ENCODE measurements around the gene APBB1IP. TPM values are rescaled to one million over a fixed set of nuclear protein-coding genes. Genes with fewer than 3 reads are reported as not detected.
A peak's percentile ranks its signal among the peaks of the same experiment; 100 is the strongest.

The APBB1IP gene
- total RNA-seq, 1 donor from 2014 or later = 0.48 TPM

DNA sequence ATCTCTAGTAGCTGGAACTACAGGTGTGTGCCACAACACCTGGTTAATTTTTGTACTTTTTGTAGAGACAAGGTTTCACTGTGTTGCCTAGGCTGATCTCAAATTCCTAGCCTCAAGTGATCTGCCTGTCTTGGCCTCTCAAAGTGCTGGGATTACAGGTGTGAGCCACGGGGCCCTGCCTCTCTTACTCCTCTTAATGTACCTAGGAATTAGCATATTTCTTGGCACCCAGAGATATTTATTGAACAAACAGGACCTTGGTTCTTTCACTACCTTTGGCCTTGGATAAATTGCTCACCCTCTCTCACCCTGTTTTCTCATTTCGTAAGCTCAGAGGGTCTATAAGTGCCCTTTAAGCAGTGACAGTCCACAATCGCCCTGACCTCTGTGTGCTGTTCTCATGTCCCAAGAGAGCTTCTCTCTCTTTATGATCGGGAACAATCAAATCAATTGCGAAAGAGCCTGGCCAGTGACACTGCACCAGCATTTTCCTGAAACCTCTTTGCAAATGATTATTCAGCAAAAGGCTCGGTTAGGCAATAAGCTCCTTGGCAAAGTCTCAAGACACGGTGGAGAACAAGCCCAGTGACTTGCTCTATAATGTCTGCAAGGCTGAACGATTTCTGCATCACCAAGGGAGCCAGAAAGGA, 117.7 kb downstream of the APBB1IP start:
- no peak overlapping the region for H3K27ac Mint-ChIP-seq
- peaks cover 20% of the 10 kb centered on the region for H3K27me3 Mint-ChIP-seq
- no peaks in the 10 kb centered on the region for H3K9me3 Mint-ChIP-seq
- no peak overlapping the region for H3K4me3 Mint-ChIP-seq
- no peak for DNase-seq (ENCODE audit: extremely low spot score, unreplicated experiment)
- no peaks in the 10 kb centered on the region for H3K36me3 Mint-ChIP-seq
- no peaks in the 10 kb centered on the region for H3K4me1 Mint-ChIP-seq (ENCODE audit: unreplicated experiment)
- TF ChIP-seq, protein P1, sequence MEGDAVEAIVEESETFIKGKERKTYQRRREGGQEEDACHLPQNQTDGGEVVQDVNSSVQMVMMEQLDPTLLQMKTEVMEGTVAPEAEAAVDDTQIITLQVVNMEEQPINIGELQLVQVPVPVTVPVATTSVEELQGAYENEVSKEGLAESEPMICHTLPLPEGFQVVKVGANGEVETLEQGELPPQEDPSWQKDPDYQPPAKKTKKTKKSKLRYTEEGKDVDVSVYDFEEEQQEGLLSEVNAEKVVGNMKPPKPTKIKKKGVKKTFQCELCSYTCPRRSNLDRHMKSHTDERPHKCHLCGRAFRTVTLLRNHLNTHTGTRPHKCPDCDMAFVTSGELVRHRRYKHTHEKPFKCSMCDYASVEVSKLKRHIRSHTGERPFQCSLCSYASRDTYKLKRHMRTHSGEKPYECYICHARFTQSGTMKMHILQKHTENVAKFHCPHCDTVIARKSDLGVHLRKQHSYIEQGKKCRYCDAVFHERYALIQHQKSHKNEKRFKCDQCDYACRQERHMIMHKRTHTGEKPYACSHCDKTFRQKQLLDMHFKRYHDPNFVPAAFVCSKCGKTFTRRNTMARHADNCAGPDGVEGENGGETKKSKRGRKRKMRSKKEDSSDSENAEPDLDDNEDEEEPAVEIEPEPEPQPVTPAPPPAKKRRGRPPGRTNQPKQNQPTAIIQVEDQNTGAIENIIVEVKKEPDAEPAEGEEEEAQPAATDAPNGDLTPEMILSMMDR (conservative IDR thresholded peaks at IDR 0.05) = no peak

DNA sequence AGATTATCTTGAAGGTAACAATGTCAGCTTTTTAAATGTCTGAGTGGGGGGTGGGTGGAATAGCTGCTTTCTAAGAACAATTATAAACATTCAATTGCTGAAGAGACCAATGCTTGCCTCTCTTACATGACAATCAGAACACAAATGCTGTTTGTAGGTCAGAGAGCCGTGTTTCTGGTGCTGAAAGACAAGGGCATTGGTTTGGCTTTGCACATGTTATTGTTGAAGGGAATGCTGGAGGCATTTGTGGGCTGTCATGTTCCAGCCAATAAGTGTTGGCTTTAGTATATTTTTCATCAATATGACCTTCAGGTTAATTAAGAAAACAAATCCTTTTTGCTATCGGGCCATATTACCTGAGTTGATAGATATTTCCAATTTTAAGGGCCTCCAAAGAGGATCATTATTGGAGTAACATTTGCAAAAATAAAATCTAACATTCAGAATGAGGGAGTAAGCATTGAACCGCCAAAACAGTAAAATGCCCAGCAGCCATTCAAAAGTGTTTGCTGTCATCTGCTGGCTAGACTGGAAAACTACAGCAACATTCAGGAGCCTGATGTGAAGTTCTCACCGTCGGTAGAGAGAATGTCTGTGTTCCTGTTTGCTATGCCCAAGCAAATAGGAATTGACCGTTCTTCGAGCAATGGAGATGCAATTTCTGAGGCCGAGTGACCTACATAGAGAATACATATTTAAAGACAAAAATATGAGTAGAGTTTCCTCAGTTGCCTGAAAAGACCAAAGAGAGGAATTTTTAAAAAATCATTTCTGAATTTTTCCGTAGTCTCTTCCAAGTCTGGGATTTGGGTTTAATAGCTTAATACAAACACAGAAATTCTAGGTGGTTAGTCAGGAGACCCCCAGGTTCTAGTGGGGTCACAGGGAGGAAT, 118.9 kb downstream of the APBB1IP start:
- no peak overlapping the region for H3K27ac Mint-ChIP-seq
- no peaks in the 10 kb centered on the region for H3K4me1 Mint-ChIP-seq (ENCODE audit: unreplicated experiment)
- no peak for DNase-seq (ENCODE audit: extremely low spot score, unreplicated experiment)
- TF ChIP-seq, protein P1 (conservative IDR thresholded peaks at IDR 0.05) = peak; percentile 93
- H3K27me3 Mint-ChIP-seq = peaks cover 25% of the 10 kb centered on the region
- H3K4me3 Mint-ChIP-seq = no peak overlapping the region
- H3K36me3 Mint-ChIP-seq = no peaks in the 10 kb centered on the region
- H3K9me3 Mint-ChIP-seq = no peaks in the 10 kb centered on the region

DNA sequence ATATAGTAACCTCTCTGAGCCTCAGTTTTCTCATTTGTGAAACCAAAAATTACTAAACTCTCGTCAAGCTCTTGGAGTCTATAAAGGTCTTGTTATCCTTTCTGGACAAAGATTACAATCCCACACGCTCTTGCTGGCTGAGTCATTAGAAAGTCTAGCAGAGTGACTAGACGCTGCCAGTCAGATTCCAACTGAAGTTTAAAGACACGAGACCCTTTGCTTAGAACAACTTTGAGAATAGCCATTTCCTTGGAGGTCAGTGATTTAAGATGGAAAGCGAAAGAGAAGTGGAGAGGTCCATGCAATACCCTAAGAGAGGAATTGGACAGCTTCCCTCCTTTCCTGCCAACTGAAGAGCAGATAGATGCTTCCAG, 119.5 kb downstream of the APBB1IP start:
- Mint-ChIP-seq H3K27ac (no peak overlapping the region), H3K27me3 (peaks cover 29% of the 10 kb centered on the region), H3K4me1 (ENCODE audit: unreplicated experiment) (no peaks in the 10 kb centered on the region), H3K9me3 (no peaks in the 10 kb centered on the region), H3K4me3 (no peak overlapping the region), H3K36me3 (no peaks in the 10 kb centered on the region)
- no peak for DNase-seq (ENCODE audit: extremely low spot score, unreplicated experiment)
- TF ChIP-seq, protein P1 (conservative IDR thresholded peaks at IDR 0.05) = no peak

DNA sequence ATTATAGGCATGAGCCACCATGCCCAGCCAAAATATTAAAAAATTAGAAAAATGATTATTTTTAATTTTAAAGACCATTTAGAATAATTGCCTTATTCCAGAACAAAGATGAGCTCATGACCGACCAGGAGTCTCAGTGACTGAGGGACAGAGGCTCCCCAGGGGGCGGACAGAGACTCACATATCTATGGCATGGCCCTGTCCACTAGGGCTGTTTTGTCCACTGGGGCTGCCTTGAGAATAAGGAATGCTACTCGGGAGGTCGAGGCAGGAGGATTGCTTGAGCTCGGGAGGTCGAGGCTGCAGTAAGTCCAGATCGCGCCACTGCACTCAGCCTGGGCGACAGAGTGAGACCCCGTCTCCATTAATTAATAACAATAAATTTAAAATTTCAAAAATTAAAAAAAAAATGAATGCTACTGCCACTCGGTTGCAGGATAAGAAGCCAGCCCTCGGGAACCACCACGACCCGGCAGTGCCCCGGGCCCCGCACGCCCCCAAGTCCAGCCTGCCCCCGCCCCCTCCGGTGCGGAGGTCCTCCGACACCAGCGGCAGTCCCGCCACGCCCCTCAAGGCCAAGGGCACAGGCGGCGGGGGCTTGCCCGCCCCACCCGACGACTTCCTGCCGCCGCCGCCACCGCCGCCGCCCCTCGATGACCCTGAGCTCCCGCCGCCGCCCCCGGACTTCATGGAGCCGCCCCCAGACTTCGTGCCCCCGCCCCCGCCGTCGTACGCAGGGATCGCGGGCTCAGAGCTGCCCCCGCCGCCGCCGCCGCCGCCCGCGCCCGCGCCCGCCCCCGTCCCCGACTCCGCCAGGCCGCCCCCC, 128.6 kb downstream of the APBB1IP start:
- Mint-ChIP-seq H3K27me3 (peaks cover 58% of the 10 kb centered on the region), H3K36me3 (no peaks in the 10 kb centered on the region), H3K4me1 (ENCODE audit: unreplicated experiment) (no peaks in the 10 kb centered on the region), H3K4me3 (peak overlapping the region; percentile 79), H3K9me3 (no peaks in the 10 kb centered on the region), H3K27ac (no peak overlapping the region)
- no peak for DNase-seq (ENCODE audit: extremely low spot score, unreplicated experiment)
- TF ChIP-seq, protein P1 (conservative IDR thresholded peaks at IDR 0.05) = peak; percentile 44

DNA sequence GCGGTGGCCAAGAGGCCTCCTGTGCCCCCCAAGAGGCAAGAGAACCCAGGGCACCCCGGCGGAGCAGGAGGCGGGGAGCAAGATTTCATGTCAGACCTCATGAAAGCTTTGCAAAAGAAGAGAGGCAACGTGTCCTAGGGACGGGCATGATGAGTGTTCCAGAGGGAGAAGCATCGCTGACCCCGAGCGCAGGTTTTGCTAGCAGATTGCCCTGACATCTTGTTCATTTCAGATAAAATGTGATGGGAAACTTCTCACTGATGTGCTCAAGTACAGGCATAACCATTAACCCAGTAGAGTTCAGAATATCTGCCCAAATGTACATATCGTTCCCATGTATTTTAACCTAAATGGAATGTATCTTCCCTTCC, 129.2 kb downstream of the APBB1IP start:
- Mint-ChIP-seq H3K4me3 (peak overlapping the region; percentile 81), H3K27me3 (peaks cover 57% of the 10 kb centered on the region), H3K4me1 (ENCODE audit: unreplicated experiment) (no peaks in the 10 kb centered on the region), H3K36me3 (no peaks in the 10 kb centered on the region), H3K27ac (no peak overlapping the region), H3K9me3 (no peaks in the 10 kb centered on the region)
- TF ChIP-seq, protein P1 (conservative IDR thresholded peaks at IDR 0.05) = no peak
- no peak for DNase-seq (ENCODE audit: extremely low spot score, unreplicated experiment)
